GM23248 (cell line): Measurements from ENCODE around the gene SLC4A2.

ENCODE experiments used
- EZH2 ChIP-seq: fragments of 200-600 bp; sonication (generic); IDR thresholded peaks from 2 replicates; pipeline ENCODE4 v1.6.1; 2018; ENCODE audit warnings: antibody characterized with exemption, mild to moderate bottlenecking; ENCODE audit not compliant: insufficient read depth, poor library complexity, severe bottlenecking
- EZH2phosphoT487 ChIP-seq: fragments of 200-600 bp; sonication (generic); IDR thresholded peaks from 2 replicates; pipeline ENCODE4 v1.6.1; 2018; ENCODE audit warnings: antibody characterized with exemption, moderate library complexity, mild to moderate bottlenecking, low read depth; ENCODE audit not compliant: insufficient read depth

DNA sequence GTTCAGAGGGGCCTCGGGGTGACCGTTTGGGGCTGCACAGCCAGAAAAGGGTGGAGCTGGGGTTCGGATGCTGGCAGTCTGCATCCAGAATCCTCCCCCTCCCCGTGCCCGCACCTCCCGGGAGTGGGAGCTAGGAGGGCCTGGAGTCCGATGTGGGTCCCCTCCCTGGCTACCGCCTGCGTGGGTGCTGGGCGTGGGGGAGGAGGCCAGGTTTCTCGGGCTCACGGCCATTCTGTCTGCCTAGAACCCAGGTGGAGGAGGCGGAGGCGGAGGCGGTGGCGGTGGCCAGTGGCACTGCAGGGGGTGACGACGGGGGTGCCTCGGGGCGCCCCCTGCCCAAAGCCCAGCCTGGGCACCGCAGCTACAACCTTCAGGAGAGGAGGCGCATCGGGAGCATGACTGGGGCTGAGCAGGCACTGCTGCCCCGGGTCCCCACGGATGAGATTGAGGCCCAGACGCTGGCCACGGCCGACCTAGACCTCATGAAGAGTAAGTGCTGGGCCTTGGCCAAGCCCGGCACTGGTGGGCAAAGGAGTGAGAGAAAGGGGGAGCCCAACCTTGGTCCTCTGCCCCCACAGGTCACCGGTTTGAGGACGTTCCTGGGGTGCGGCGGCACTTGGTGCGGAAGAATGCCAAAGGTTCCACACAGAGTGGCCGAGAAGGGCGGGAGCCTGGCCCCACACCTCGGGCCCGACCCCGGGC, 7.0 kb downstream of the SLC4A2 start:
- TF ChIP-seq EZH2 (no peak), EZH2phosphoT487 (no peak)
